Subcutaneous abdominal adipose tissue (tissue), 5 donors: ENCODE results near the gene DPEP2.

Experiments
- H3K27ac ChIP-seq: one replicate; pipeline ENCODE4 v1.7.0; 2013; ENCODE audit warnings: low read depth, mild to moderate bottlenecking, inconsistent platforms, low read length, moderate library complexity
- H3K27me3 ChIP-seq, 5 donors: one replicate each; pipeline ENCODE4 v1.7.0; 2013; ENCODE audit warnings: low read length in 5 of 5, inconsistent platforms in 1 of 5; ENCODE audit not compliant: control insufficient read depth in 5 of 5, insufficient read depth in 4 of 5
- H3K36me3 ChIP-seq, 5 donors: one replicate each; pipeline ENCODE4 v1.7.0; 2013; ENCODE audit warnings: low read length in 5 of 5; ENCODE audit not compliant: control insufficient read depth in 5 of 5, insufficient read depth in 5 of 5
- H3K4me1 ChIP-seq, 5 donors: one replicate each; pipeline ENCODE4 v1.7.0; 2013; ENCODE audit warnings: low read length in 5 of 5, mild to moderate bottlenecking in 3 of 5, moderate library complexity in 1 of 5; ENCODE audit not compliant: control insufficient read depth in 5 of 5, insufficient read depth in 5 of 5
- H3K4me3 ChIP-seq, 5 donors: one replicate each; pipeline ENCODE4 v1.7.0; 2013; ENCODE audit warnings: low read length in 5 of 5, low read depth in 1 of 5
- H3K9ac ChIP-seq, 5 donors: one replicate each; pipeline ENCODE4 v1.7.0; 2013; ENCODE audit warnings: low read length in 5 of 5, mild to moderate bottlenecking in 4 of 5, moderate library complexity in 3 of 5
- H3K9me3 ChIP-seq, 5 donors: one replicate each; pipeline ENCODE4 v1.7.0; 2013; ENCODE audit warnings: low read length in 5 of 5; ENCODE audit not compliant: control insufficient read depth in 5 of 5
- donor health status: healthy.
- donor health status: healthy.
- donor health status: healthy.
- donor health status: healthy.
- donor health status: healthy.

DPEP2 gene

DNA sequence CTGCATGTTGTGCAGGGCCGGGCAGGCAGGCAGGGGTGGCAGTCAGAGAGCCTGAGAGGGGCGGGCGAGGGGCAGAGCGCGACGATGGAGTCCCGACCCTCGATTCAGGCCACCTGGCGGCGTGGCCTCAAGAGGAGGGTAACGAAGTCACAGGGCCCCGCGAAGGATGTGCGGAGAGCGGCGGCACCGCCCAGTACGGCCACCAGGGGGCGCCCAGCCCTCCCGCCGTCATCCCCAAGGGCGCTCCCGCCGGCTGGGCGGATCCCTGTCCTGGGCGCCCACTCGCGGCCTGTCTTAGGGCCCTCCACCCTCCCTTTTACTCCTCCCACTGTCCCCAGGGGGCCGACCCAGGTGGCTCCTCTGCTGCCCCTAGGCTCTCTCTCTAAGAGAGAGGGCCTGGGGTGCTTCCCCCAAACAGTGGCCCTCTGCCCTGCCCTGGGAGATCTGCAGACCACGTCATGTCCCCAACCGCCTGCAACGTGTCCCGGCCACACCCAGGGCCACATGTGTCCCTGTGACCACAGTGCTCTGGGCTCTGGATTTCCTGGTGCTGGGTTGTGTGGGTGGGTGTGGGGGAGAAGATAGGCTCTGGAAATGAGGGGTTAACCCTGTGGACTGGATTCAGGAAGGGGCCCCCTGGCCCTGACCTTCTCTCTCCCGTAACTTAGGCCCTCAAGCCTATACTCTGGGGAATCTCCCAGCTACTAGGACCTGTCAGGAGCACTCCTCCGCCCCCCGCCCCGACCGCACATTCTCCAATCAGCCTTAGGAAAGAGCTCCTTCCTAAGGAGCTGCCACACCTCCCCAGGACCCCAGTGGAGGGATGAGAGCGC lies 5.9 kb downstream of the DPEP2 start:
- H3K27ac ChIP-seq, result no peak overlapping the region
- H3K27me3 ChIP-seq, result no peaks in the 10 kb centered on the region
- H3K9me3 ChIP-seq, result no peaks in the 10 kb centered on the region
- H3K4me1 ChIP-seq, result peaks cover 2 to 15% (median 12%) of the 10 kb centered on the region in 5 donors
- H3K4me3 ChIP-seq, result peak overlapping the region in 4 of 5 donors; percentile 56 to 72 (median 61)
- peaks cover 0 to 6% (median 0%) of the 10 kb centered on the region in 5 donors for H3K36me3 ChIP-seq
- peak overlapping the region in 4 of 5 donors; percentile 51 to 72 (median 67) for H3K9ac ChIP-seq

DNA sequence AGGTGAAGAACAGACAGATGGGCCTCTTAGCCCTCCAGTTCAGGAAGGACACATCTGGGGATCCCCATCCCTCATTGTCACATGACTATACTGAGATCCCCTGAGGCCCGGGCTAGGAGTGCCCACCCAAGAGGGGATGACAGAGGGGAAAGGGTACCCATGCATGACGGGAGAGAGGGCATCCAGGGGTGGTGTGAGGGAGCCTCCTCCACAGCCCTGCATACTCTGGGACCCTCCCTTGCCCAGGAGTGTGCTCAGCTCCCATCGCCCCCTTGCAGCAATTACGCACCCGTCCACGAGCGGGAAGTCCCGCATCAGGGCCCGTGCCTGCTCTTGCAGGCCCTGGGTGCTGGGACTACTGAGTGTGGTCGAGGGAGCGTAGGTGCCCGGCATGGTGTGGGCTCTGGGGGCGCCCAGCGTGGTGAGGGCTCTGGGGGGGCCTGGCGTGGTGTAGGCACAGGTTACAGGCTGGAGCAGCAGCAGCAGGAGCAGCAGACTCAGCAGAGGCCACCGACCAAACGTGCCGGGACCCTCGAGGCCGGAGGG lies 6.5 kb downstream of the DPEP2 start:
- peak overlapping the region in 3 of 5 donors; percentile 59 to 72 (median 63) for H3K4me3 ChIP-seq
- H3K27me3 ChIP-seq, result no peaks in the 10 kb centered on the region
- H3K4me1 ChIP-seq, result peaks cover 2 to 15% (median 14%) of the 10 kb centered on the region in 5 donors
- no peak overlapping the region for H3K27ac ChIP-seq
- H3K36me3 ChIP-seq, result peaks cover 0 to 6% (median 0%) of the 10 kb centered on the region in 5 donors
- no peak overlapping the region for H3K9ac ChIP-seq
- H3K9me3 ChIP-seq, result no peaks in the 10 kb centered on the region

DNA sequence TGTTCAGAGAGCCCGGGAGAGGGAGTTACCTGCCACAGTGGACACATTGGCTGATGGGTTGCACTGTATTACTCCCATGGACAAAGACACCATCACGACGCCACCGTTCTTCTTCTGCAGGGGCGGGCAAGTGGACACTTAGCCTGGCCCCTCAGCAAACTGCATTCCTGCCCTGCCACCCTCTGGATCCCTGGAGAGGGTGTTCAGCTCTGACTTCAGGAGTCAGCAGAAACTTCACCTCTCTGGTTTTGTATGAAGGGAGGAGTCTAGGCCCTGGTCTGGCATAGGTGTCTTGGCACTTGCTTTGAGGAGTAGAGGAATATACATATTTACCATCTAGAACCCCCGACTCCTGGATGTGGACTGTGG lies 9.3 kb downstream of the DPEP2 start:
- Histone ChIP-seq H3K4me3 (no peak overlapping the region), H3K36me3 (peaks cover 0 to 6% (median 0%) of the 10 kb centered on the region in 5 donors), H3K4me1 (peaks cover 4 to 25% (median 20%) of the 10 kb centered on the region in 5 donors), H3K27ac (no peak overlapping the region), H3K9ac (no peak overlapping the region), H3K27me3 (no peaks in the 10 kb centered on the region), H3K9me3 (no peaks in the 10 kb centered on the region)

DNA sequence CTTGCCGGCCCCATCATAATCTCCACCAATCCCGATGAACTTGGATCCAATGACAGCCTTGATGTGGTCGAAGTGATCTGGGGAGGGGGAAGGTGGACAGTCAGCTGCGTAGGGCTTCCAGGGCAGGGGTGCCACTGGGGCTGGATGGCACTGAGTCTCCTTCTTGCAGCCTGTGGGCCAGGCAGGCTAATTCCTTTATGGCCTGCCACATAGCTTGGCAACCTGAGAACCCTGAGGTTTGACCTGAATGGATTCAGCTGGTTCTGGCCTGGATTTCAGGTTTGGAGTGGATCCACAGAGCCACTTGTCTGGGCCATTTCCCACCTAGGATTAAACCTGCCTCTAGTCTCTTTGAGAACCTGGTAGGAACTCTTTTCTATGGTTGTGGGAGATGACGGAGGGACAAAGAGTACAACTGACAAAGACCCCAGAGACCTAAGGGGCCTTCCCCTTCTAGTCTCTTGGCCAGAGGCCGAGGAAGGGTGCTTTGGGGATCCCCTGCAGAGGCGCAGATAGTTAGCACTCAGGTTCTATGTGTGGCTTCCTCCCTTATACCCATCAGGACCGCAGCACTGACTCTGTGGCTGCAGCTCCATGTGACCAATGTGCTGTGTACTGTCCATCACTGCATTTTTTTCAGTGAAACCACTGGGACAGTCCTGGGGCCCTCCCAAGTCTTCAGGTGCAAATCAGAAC lies 9.8 kb downstream of the DPEP2 start:
- Histone ChIP-seq H3K27ac (no peak overlapping the region), H3K9me3 (no peaks in the 10 kb centered on the region), H3K4me3 (no peak overlapping the region), H3K27me3 (no peaks in the 10 kb centered on the region), H3K36me3 (peaks cover 0 to 6% (median 0%) of the 10 kb centered on the region in 5 donors), H3K9ac (no peak overlapping the region), H3K4me1 (peaks cover 4 to 30% (median 24%) of the 10 kb centered on the region in 5 donors)

DNA sequence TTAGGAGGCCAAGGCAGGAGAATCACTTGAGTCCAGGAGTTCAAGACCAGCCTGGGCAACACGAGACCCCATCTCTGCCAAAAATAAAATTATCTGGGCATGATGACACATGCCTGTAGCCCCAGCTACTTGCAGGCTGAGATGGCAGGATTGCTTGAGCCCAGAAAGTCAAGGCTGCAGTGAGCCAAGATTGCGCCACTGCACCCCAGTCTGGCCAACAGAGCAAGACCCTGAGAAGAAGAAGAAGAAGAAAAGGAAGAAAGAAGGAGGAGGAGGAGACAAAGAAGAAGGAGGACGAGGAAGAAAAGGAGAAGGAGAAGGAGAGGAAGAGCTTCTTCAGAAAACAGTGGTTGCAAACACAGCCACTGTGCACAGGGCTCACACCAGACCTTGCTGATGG lies 10.6 kb downstream of the DPEP2 start:
- Histone ChIP-seq H3K9ac (no peak overlapping the region), H3K4me1 (peaks cover 4 to 33% (median 24%) of the 10 kb centered on the region in 5 donors), H3K27me3 (no peaks in the 10 kb centered on the region), H3K36me3 (peaks cover 0 to 6% (median 0%) of the 10 kb centered on the region in 5 donors), H3K9me3 (no peaks in the 10 kb centered on the region), H3K4me3 (no peak overlapping the region), H3K27ac (no peak overlapping the region)

DNA sequence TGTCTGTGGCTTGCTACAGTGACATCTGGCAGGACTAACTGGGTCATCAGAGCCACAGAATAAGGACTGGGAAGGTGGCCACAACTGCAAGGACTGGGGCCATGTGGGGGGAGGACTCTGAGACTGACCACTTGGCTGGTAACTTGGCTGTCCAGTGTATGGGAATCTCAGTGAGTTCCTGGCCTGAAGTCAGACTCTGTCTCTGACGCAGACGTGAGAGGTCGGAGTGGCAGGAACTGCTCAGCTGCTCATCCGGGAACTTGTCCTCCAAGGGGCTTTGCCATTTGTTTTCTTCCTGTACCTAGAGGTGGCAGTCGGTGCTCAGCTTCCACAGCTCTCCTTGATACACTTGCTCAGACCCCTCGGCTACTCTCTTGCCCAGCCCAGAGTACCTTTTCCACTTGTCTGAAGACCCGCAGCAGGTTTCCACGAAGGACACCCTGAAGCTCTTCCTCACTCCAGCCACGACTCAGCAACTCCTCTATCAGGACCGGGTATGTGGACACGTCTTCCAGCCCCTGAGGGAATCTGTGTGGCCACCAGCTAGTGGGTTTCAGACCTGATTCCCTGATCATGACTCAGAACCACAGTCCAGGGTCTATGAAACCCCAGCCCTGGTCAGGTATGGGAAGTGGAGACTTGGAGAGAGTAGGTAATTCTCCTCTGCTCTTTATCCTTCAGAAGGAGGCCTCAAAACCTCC lies 11.7 kb downstream of the DPEP2 start:
- H3K9me3 ChIP-seq, result no peaks in the 10 kb centered on the region
- H3K27me3 ChIP-seq, result no peaks in the 10 kb centered on the region
- no peak overlapping the region for H3K27ac ChIP-seq
- peak overlapping the region in 1 of 5 donors; percentile 11 for H3K4me3 ChIP-seq
- H3K36me3 ChIP-seq, result peaks cover 0 to 6% (median 0%) of the 10 kb centered on the region in 5 donors
- no peak overlapping the region for H3K9ac ChIP-seq
- H3K4me1 ChIP-seq, result peaks cover 3 to 31% (median 14%) of the 10 kb centered on the region in 5 donors

GRCh38 chr16:67986949-67987348 lies 12.3 kb downstream of the DPEP2 start:
- peaks cover 3 to 31% (median 14%) of the 10 kb centered on the region in 5 donors for H3K4me1 ChIP-seq
- H3K9ac ChIP-seq, result no peak overlapping the region
- H3K4me3 ChIP-seq, result no peak overlapping the region
- no peak overlapping the region for H3K27ac ChIP-seq
- H3K27me3 ChIP-seq, result no peaks in the 10 kb centered on the region
- H3K9me3 ChIP-seq, result no peaks in the 10 kb centered on the region
- peaks cover 0 to 5% (median 0%) of the 10 kb centered on the region in 5 donors for H3K36me3 ChIP-seq

DNA sequence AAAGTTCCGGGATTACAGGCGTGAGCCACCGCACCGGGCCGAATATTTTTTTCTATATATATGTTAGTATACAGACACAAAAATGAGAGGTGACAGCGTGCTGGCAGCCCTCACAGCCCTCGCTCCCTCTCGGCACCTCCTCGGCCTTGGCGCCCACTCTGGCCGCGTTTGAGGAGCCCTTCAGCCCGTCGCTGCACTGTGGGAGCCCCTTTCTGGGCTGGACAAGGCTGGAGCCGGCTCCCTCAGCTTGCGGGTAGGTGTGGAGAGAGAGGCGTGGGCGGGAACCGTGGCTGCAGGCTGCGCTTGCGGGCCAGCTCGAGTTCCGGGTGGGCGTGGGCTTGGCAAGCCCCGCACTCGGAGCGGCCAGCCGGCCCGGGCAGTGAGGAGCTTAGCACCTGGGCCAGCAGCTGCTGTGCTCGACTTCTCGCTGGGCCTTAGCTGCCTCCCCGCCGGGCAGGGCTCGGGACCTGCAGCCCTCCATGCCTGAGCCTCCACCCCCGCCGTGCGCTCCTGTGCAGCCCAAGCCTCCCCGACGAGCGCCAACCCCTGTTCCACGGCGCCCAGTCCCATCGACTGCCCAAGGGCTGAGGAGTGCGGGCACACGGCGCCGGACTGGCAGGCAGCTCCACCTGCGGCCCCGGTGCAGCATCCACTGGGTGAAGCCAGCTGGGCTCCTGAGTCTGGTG lies 17.1 kb downstream of the DPEP2 start:
- H3K27ac ChIP-seq, result no peak overlapping the region
- H3K9ac ChIP-seq, result no peak overlapping the region
- H3K4me1 ChIP-seq, result peaks cover 0 to 24% (median 16%) of the 10 kb centered on the region in 5 donors
- H3K4me3 ChIP-seq, result no peak overlapping the region
- H3K9me3 ChIP-seq, result no peaks in the 10 kb centered on the region
- peaks cover 0 to 9% (median 3%) of the 10 kb centered on the region in 5 donors for H3K27me3 ChIP-seq
- no peaks in the 10 kb centered on the region for H3K36me3 ChIP-seq

- H3K4me1 ChIP-seq, result peaks cover 0 to 21% (median 12%) of the 10 kb centered on the region in 5 donors
- no peak within 1 kb of the TSS for H3K9ac ChIP-seq
- H3K9me3 ChIP-seq, result no peaks in the 10 kb centered on the region
- peaks cover 0 to 9% (median 3%) of the 10 kb centered on the region in 5 donors for H3K27me3 ChIP-seq
- no peak within 1 kb of the TSS for H3K27ac ChIP-seq
- H3K4me3 ChIP-seq, result no peak within 1 kb of the TSS
- H3K36me3 ChIP-seq, result no peaks in the 10 kb centered on the region
These were observed 19.2 kb downstream of the DPEP2 start, which contains the start of gene DPEP3 for GRCh38 chr16:67979955-67980678. DPEP3 (minus strand) TSS chr16:67980499; CDS start chr16:67980380, 119 bp downstream.
